K562 (cell line): Measurements from ENCODE around the gene C3orf52. TPM values are rescaled to one million over a fixed set of nuclear protein-coding genes. Genes with fewer than 3 reads are reported as not detected.

Experiments used
- ATAC-seq: fragments of 200-7000 bp; cut with Tn5 transposase; 3 replicates; pipeline ENCODE4 v1.9.1; 2020; ENCODE audit warnings: moderate library complexity
- BruUV-seq: library from RNA; stranded (reverse); fragments of 400-500 nt; replicated peaks from 2 replicates; lab custom pipeline; 2021; lab: Mats Ljungman, UMichigan
- CTCF ChIA-PET: fragments of 300-600 bp; formaldehyde crosslinking; extraction: SDS; loops from one replicate; lab custom pipeline; 2021; ENCODE audit warnings: low intra/inter-chr PET ratio; lab: Yijun Ruan, JAX
- POLR2A ChIA-PET: fragments of 300-600, 350-650 bp; sonication (Branson Sonifier 250); formaldehyde crosslinking; extraction: SDS; loops from one replicate; lab custom pipeline; 2021; ENCODE audit warnings: antibody characterized with exemption, inconsistent platforms; lab: Yijun Ruan, JAX
- DNase-seq, 4 experiments: peaks; one replicate each; pipeline versions ENCODE4 v3.0.0 to v3.0.0-alpha.2; 2011 to 2018; ENCODE audit warnings: low spot score in 3 of 4, mixed read lengths in 3 of 4; ENCODE audit errors: extremely low read depth in 1 of 4
- FAIRE-seq: peaks from 2 replicates; lab custom pipeline; 2011; peaks lifted over from hg19 to GRCh38; lab: Jason Lieb, UNC
- H2AFZ ChIP-seq: 2 replicates; pipeline ENCODE4 v1.6.0; 2011; ENCODE audit warnings: low read depth, low read length, control low read depth, inconsistent platforms
- H3K27ac ChIP-seq: fragments of 200-600 bp; 3 replicates; pipeline ENCODE4 v1.8.0; 2011; ENCODE audit warnings: low read depth, mild to moderate bottlenecking, control low read depth, inconsistent platforms, low read length, moderate library complexity, mixed read lengths; ENCODE audit errors: extremely low read depth
- H3K27me3 ChIP-seq, 2 experiments: fragments of 300-600 bp in 1 of 2; 2 replicates in 1 of 2; 3 replicates in 1 of 2; pipeline versions ENCODE4 v1.6.0 to v1.8.0; 2011; ENCODE audit warnings: inconsistent platforms in 2 of 2, low read length in 2 of 2, mild to moderate bottlenecking in 1 of 2, mixed read lengths in 1 of 2, moderate library complexity in 1 of 2; ENCODE audit not compliant: control insufficient read depth in 2 of 2, insufficient read depth in 2 of 2
- H3K36me3 ChIP-seq: fragments of 300-600 bp; 3 replicates; pipeline ENCODE4 v1.8.0; 2011; ENCODE audit warnings: mild to moderate bottlenecking, low read length, inconsistent platforms; ENCODE audit not compliant: control insufficient read depth, insufficient read depth
- H3K4me1 ChIP-seq, 2 experiments: fragments of 200-600 bp in 1 of 2; replicated peaks in 1 of 2; 2 replicates in 1 of 2; 3 replicates in 1 of 2; pipeline versions ENCODE4 v1.5.1 to v1.8.0; 2011; ENCODE audit warnings: inconsistent platforms in 2 of 2, low read length in 2 of 2, mild to moderate bottlenecking in 1 of 2, mixed read lengths in 1 of 2, moderate library complexity in 1 of 2; ENCODE audit not compliant: control insufficient read depth in 2 of 2, insufficient read depth in 2 of 2
- H3K4me2 ChIP-seq: 2 replicates; pipeline ENCODE4 v1.6.1; 2011; ENCODE audit warnings: low read length, control low read depth, inconsistent platforms, mixed read lengths; ENCODE audit not compliant: insufficient read depth
- H3K4me3 ChIP-seq: fragments of 200-600 bp; sonication (generic), shearing (Covaris generic); 2 replicates; pipeline ENCODE4 v1.5.1; 2016; ENCODE audit warnings: control low read depth, inconsistent platforms
- H3K79me2 ChIP-seq: fragments of 200-600 bp; 3 replicates; pipeline ENCODE4 v1.8.0; 2011; ENCODE audit warnings: low read length, inconsistent platforms; ENCODE audit not compliant: control insufficient read depth, insufficient read depth
- H3K9ac ChIP-seq, 2 experiments: 2 replicates each; pipeline versions ENCODE4 v1.6.0 to v1.6.1; 2011; ENCODE audit warnings: low read depth in 2 of 2, low read length in 2 of 2, control low read depth in 1 of 2, inconsistent platforms in 1 of 2, mild to moderate bottlenecking in 1 of 2, mixed read lengths in 1 of 2; ENCODE audit not compliant: insufficient read depth in 1 of 2
- H3K9me1 ChIP-seq: one replicate; pipeline ENCODE4 v1.6.0; 2011; ENCODE audit warnings: inconsistent platforms, mild to moderate bottlenecking, low read length, moderate library complexity; ENCODE audit not compliant: control insufficient read depth, insufficient read depth
- H3K9me3 ChIP-seq: replicated peaks from 2 replicates; pipeline ENCODE4 v1.5.1; 2011; ENCODE audit warnings: low read depth, low read length, inconsistent platforms; ENCODE audit not compliant: control insufficient read depth, insufficient read depth
- H4K20me1 ChIP-seq: replicated peaks from 2 replicates; pipeline ENCODE4 v1.6.1; 2011; ENCODE audit warnings: low read length, inconsistent platforms, mixed read lengths; ENCODE audit not compliant: control insufficient read depth, insufficient read depth
- CBFB ChIP-seq: sonication (generic); formaldehyde crosslinking; IDR thresholded peaks from 2 replicates; pipeline ENCODE4 v1.4.0; 2020; ENCODE audit warnings: mild to moderate bottlenecking, missing genetic modification reagents
- HMG20B ChIP-seq: fragments of 250-450 bp; sonication (Bioruptor Pico); IDR thresholded peaks from 2 replicates; pipeline ENCODE4 v1.5.0; 2021; ENCODE audit warnings: mild to moderate bottlenecking
- MEIS2 ChIP-seq: fragments of 450-650 bp; IDR thresholded peaks from 2 replicates; pipeline ENCODE4 v1.6.1; 2014; ENCODE audit warnings: mild to moderate bottlenecking; ENCODE audit not compliant: partially characterized antibody
- MYBL2 ChIP-seq, 2 experiments: fragments of 450-650 bp in 1 of 2; sonication (generic) in 1 of 2; formaldehyde crosslinking in 1 of 2; IDR thresholded peaks; 2 replicates each; pipeline versions ENCODE4 v1.6.1 to v1.8.1; 2017 to 2022; ENCODE audit warnings: borderline replicate concordance in 1 of 2, inconsistent platforms in 1 of 2, low read depth in 1 of 2, mild to moderate bottlenecking in 1 of 2, missing genetic modification reagents in 1 of 2, moderate library complexity in 1 of 2
- POLR2H ChIP-seq: IDR thresholded peaks from 2 replicates; pipeline ENCODE4 v1.6.1; 2016; ENCODE audit warnings: missing genetic modification characterization, low read depth, mild to moderate bottlenecking, control low read depth, missing compliant biosample characterization, moderate library complexity
- RCOR1 ChIP-seq, 2 experiments: IDR thresholded peaks; 2 replicates each; pipeline ENCODE4 v1.6.1; 2012; ENCODE audit warnings: low read depth in 2 of 2, low read length in 2 of 2, borderline replicate concordance in 1 of 2, improper control_type of control experiment in 1 of 2
- SMAD2 ChIP-seq: fragments of 150-350 bp; IDR thresholded peaks from 2 replicates; pipeline ENCODE4 v1.6.1; 2014; ENCODE audit warnings: low read depth, mild to moderate bottlenecking, low read length
- SMARCC2 ChIP-seq: fragments of 450-650 bp; IDR thresholded peaks from 2 replicates; pipeline ENCODE4 v1.6.1; 2017; ENCODE audit warnings: antibody characterized with exemption, moderate library complexity, mild to moderate bottlenecking, low read depth
- TCF3 ChIP-seq: sonication (generic); formaldehyde crosslinking; IDR thresholded peaks from 2 replicates; pipeline ENCODE4 v1.4.0; 2020; ENCODE audit warnings: mild to moderate bottlenecking, missing genetic modification reagents
- TCFL5 ChIP-seq: fragments of 250-450 bp; sonication (Bioruptor Pico); conservative IDR thresholded peaks from 2 replicates; pipeline ENCODE4 v1.6.1; 2021; ENCODE audit warnings: mild to moderate bottlenecking, moderate library complexity, matching md5 sums
- ZNF24 ChIP-seq: fragments of 450-650 bp; IDR thresholded peaks from 2 replicates; pipeline ENCODE4 v1.6.1; 2016
- ZNF347 ChIP-seq: fragments of 450-650 bp; formaldehyde crosslinking; IDR thresholded peaks from 2 replicates; pipeline ENCODE4 v1.4.0; 2020; ENCODE audit warnings: low read depth, mild to moderate bottlenecking, moderate library complexity
- WGBS: fragments of 100-300 bp; shearing (Covaris generic); methylation state at CpG from one replicate; pipeline ENCODE4 v1.1.6; 2016; ENCODE audit warnings: low coverage, mixed read lengths; ENCODE audit not compliant: insufficient coverage; ENCODE audit errors: missing lambda C conversion rate; 5-methylcytosine and 5-hydroxymethylcytosine counted together
- in situ Hi-C: fragments of 300-500 bp; cut with MboI; formaldehyde crosslinking; loops from 4 replicates; pipeline ENCODE4 v1.15.0; 2018; ENCODE audit warnings: inconsistent platforms, mixed read lengths
- intact Hi-C: fragments of 100-400 bp; cut with micrococcal nuclease; formaldehyde crosslinking; loops from 2 replicates; pipeline ENCODE4 v1.14.2; 2022
- polyA plus RNA-seq, 8 experiments: library from polyadenylated mRNA; depleted of rRNA in 4 of 8; stranded (reverse) in 5 of 8; unstranded in 3 of 8; fragments of >200 nt; fragmentation: Nextera tagmentation in 2 of 8; fragmentation: Illumina TruSeq in 1 of 8; extraction: Ambion mirVana in 2 of 8; extraction: Trizol in 1 of 8; gene quantifications; 2 replicates each; pipeline versions ENCODE4 v1.2.1 to v1.2.3, GENCODE V29; 2011 to 2014; ENCODE audit warnings: inconsistent platforms in 1 of 8, missing spikeins in 1 of 8
- total RNA-seq, 7 experiments: library from RNA; depleted of rRNA in 6 of 7; stranded (reverse); fragments of >200 nt in 6 of 7; fragmentation: Illumina TruSeq in 2 of 7; extraction: Trizol in 2 of 7; gene quantifications; 2 replicates each; pipeline versions ENCODE4 v1.2.1 to v1.2.3, GENCODE V29; 2011 to 2021; ENCODE audit warnings: low replicate concordance in 1 of 7
- TF ChIP-seq, protein P1 (sequence below), 2 experiments: fragments of 200-800 bp in 1 of 2; sonication (Bioruptor generic) in 1 of 2; sonication (generic) in 1 of 2; formaldehyde crosslinking in 1 of 2; IDR thresholded peaks in 1 of 2; conservative IDR thresholded peaks in 1 of 2; 2 replicates each; pipeline versions ENCODE4 v1.5.0 to v1.6.1; 2016 to 2020; ENCODE audit warnings: missing compliant biosample characterization in 1 of 2, missing genetic modification characterization in 1 of 2, missing genetic modification reagents in 1 of 2
- TF ChIP-seq, protein P2 (sequence below): fragments of 250-450 bp; sonication (Bioruptor Pico); IDR thresholded peaks from 2 replicates; pipeline ENCODE4 v1.8.0; 2021; ENCODE audit warnings: moderate library complexity, mild to moderate bottlenecking, inconsistent platforms
- TF ChIP-seq, protein P3 (sequence below): fragments of 250-450 bp; sonication (Bioruptor Pico); IDR thresholded peaks from 2 replicates; pipeline ENCODE4 v1.4.0; 2020
- TF ChIP-seq, protein P4 (sequence below): sonication (generic); formaldehyde crosslinking; IDR thresholded peaks from 2 replicates; pipeline ENCODE4 v1.8.0; 2023; ENCODE audit warnings: mild to moderate bottlenecking, missing genetic modification reagents
- TF ChIP-seq, protein P5 (sequence below): fragments of 450-650 bp; formaldehyde crosslinking; IDR thresholded peaks from 2 replicates; pipeline ENCODE4 v1.4.0; 2022; ENCODE audit warnings: missing genetic modification characterization

The C3orf52 gene
- total and polyA plus RNA-seq, 9 of the 15 experiments (the other 6 are each of a cell fraction or from before 2014, with no cell fraction given), result 2.8 to 6.1 (median 3.8) TPM

DNA sequence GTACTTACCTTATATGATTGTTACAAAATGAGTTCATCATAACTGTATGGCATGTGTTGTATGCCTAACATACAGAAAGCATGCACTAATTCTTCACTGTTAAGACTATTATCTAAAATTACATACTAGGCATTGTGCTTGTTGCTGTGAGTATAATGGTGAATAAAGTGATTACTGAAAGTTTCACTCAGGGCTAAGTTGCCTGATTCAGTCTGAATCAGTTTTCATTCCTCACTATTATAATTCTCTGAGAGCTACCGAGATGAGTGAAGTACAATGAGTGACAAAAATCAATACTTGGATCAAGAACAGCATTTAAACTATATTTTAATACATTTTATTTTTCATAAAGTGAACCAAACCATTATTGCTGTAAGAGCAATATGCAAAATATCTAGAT lies 54.4 kb downstream of the C3orf52 start:
- no peak overlapping the region for H3K27ac ChIP-seq
- no peak overlapping the region for H3K4me2 ChIP-seq
- no peak overlapping the region for H2AFZ ChIP-seq
- H3K4me1 ChIP-seq, result no peaks in the 10 kb centered on the region
- intact Hi-C loops, result no loop called here
- no peak for ATAC-seq
- FAIRE-seq, result no peak
- ChIA-PET POLR2A (interaction anchor here (0.6 kb wide), 1 partner anchor 16 kb away, joined by 3 read pairs; no protein-coding TSS in a partner anchor), CTCF (no interaction called here)
- TF ChIP-seq POLR2H (tag), result no peak
- TF ChIP-seq, protein P1, sequence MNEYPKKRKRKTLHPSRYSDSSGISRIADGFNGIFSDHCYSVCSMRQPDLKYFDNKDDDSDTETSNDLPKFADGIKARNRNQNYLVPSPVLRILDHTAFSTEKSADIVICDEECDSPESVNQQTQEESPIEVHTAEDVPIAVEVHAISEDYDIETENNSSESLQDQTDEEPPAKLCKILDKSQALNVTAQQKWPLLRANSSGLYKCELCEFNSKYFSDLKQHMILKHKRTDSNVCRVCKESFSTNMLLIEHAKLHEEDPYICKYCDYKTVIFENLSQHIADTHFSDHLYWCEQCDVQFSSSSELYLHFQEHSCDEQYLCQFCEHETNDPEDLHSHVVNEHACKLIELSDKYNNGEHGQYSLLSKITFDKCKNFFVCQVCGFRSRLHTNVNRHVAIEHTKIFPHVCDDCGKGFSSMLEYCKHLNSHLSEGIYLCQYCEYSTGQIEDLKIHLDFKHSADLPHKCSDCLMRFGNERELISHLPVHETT (CRISPR knock-in tag; conservative IDR thresholded peaks at IDR 0.05 in 1 of 2, IDR thresholded peaks at IDR 0.05 in 1 of 2), result no peak
- TF ChIP-seq HMG20B, result no peak
- TF ChIP-seq, protein P2, sequence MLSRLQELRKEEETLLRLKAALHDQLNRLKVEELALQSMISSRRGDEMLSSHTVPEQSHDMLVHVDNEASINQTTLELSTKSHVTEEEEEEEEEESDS (CRISPR knock-in tag), result no peak
- no peak for TF ChIP-seq RCOR1 (IDR thresholded peaks at IDR 0.05; ENCODE audit: borderline replicate concordance in 1 of 2, low read depth in 2 of 2, low read length in 2 of 2)
- TF ChIP-seq, protein P3, sequence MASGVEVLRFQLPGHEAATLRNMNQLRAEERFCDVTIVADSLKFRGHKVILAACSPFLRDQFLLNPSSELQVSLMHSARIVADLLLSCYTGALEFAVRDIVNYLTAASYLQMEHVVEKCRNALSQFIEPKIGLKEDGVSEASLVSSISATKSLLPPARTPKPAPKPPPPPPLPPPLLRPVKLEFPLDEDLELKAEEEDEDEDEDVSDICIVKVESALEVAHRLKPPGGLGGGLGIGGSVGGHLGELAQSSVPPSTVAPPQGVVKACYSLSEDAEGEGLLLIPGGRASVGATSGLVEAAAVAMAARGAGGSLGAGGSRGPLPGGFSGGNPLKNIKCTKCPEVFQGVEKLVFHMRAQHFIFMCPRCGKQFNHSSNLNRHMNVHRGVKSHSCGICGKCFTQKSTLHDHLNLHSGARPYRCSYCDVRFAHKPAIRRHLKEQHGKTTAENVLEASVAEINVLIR (CRISPR knock-in tag), result no peak
- no peak for TF ChIP-seq SMAD2
- TF ChIP-seq MYBL2 (IDR thresholded peaks at IDR 0.05; ENCODE audit: low read depth), result no peak
- no peak for TF ChIP-seq MYBL2 (CRISPR knock-in tag; IDR thresholded peaks at IDR 0.05; ENCODE audit: borderline replicate concordance)
- TF ChIP-seq, protein P4, sequence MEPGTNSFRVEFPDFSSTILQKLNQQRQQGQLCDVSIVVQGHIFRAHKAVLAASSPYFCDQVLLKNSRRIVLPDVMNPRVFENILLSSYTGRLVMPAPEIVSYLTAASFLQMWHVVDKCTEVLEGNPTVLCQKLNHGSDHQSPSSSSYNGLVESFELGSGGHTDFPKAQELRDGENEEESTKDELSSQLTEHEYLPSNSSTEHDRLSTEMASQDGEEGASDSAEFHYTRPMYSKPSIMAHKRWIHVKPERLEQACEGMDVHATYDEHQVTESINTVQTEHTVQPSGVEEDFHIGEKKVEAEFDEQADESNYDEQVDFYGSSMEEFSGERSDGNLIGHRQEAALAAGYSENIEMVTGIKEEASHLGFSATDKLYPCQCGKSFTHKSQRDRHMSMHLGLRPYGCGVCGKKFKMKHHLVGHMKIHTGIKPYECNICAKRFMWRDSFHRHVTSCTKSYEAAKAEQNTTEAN (CRISPR knock-in tag), result no peak
- TF ChIP-seq MEIS2, result no peak
- no peak for TF ChIP-seq ZNF24
- no peak for TF ChIP-seq TCFL5 (CRISPR knock-in tag)
- TF ChIP-seq TCF3 (CRISPR knock-in tag), result no peak
- no peak for TF ChIP-seq SMARCC2
- TF ChIP-seq, protein P5, sequence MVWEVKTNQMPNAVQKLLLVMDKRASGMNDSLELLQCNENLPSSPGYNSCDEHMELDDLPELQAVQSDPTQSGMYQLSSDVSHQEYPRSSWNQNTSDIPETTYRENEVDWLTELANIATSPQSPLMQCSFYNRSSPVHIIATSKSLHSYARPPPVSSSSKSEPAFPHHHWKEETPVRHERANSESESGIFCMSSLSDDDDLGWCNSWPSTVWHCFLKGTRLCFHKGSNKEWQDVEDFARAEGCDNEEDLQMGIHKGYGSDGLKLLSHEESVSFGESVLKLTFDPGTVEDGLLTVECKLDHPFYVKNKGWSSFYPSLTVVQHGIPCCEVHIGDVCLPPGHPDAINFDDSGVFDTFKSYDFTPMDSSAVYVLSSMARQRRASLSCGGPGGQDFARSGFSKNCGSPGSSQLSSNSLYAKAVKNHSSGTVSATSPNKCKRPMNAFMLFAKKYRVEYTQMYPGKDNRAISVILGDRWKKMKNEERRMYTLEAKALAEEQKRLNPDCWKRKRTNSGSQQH (CRISPR knock-in tag), result no peak
- no peak for TF ChIP-seq ZNF347 (CRISPR knock-in tag)
- TF ChIP-seq CBFB (CRISPR knock-in tag), result no peak
- no peak overlapping the region for H3K9ac ChIP-seq
- in situ Hi-C loops, result no loop called here
- no peak for DNase-seq
- no peaks in the 10 kb centered on the region for H3K27me3 ChIP-seq
- no peaks in the 10 kb centered on the region for H3K9me3 ChIP-seq
- H4K20me1 ChIP-seq, result no peaks in the 10 kb centered on the region
- BruUV-seq, result no TSS peak
- no peak overlapping the region for H3K4me3 ChIP-seq
- H3K36me3 ChIP-seq, result no peaks in the 10 kb centered on the region
- 0% methylated on average over 1 of the region's 1 CpG for WGBS
- no peaks in the 10 kb centered on the region for H3K9me1 ChIP-seq
- no peaks in the 10 kb centered on the region for H3K79me2 ChIP-seq
